GM18517 (cell line): ENCODE measurements around the gene MRPS23.
A peak's percentile ranks its signal among the peaks of the same experiment; 100 is the strongest.

Source experiments
- ATAC-seq: cut with Tn5 transposase; IDR thresholded peaks from one replicate; pipeline ENCODE4 v1.9.1; 2021; ENCODE audit warnings: mild to moderate bottlenecking, moderate library complexity; ENCODE audit not compliant: unreplicated experiment

Gene MRPS23

DNA sequence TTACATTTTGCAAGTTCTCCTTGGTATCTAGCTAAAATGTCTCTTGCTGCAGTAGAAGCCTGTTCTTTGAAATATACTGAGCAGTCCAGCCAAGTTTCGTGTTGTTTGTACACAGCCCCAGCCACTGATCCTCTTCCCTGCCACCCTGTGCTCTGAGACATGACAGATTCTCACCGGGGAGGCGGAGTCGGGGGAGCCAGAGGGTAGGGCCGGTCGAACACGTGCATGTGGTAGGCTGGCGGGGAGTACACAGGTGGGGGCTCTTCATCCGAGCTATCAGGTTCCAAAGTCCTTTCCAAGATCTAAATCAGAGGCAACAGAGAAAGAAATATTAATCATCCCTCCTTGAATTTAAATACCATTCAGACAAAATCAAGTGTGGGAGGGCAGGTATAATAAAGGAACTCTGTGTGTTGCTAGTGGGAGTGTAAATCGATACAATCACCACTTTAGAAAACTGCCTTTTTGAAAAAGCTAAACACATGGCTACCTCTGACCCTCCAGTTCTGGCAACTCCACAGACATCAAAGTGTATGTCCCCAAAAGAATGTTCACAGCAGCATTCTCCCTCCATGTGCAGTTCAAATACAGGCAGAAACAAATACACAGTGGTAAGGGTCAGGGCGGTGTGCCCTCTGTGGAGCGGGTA lies 29.7 kb upstream of the MRPS23 start:
- ATAC-seq: no peak

DNA sequence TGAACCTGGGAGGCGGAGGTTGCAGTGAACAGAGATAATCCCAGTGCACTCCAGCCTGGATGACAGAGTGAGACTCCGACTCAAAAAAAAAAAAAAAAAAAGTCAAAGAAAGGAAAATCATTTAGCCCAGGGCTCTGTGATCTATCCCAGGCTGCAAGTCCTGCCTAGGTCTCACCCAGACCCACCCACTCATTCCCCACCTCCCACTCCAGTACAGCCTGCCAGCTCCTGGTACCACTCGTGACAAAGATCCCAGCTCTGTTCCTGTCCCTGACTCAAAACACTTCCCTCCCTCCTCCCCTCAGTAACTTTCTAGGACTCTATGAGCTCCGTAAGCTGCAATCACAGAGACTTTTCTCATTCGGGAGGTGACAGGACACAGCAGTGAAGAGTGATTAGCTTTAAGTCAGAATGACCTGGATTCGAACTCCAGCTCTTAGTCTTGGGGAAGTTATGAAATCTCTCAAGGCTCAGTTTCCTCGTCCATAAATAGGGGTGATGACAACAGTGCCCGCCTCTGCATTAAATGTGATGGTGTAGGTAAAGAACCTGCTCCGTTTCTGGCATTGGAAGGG lies 28.0 kb upstream of the MRPS23 start:
- no peak for ATAC-seq

DNA sequence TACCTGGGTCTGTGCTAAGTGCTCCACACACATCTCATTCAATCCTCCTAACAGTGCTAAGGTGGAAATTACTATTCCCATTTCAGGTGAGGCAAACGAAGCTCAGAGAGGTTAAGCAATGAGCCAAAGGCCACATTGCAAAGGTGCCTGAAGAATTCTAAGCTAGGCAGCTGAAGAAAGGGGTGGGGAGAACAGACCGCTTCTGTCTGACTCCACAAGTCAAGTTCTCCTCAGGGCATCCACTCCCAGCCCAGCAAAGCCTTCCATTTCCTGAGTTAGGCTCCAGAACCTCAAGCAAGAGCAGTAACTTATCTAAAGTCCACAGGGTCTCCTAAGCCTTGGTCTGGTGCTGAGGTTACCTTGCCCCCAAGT lies 27.0 kb upstream of the MRPS23 start:
- ATAC-seq: no peak

DNA sequence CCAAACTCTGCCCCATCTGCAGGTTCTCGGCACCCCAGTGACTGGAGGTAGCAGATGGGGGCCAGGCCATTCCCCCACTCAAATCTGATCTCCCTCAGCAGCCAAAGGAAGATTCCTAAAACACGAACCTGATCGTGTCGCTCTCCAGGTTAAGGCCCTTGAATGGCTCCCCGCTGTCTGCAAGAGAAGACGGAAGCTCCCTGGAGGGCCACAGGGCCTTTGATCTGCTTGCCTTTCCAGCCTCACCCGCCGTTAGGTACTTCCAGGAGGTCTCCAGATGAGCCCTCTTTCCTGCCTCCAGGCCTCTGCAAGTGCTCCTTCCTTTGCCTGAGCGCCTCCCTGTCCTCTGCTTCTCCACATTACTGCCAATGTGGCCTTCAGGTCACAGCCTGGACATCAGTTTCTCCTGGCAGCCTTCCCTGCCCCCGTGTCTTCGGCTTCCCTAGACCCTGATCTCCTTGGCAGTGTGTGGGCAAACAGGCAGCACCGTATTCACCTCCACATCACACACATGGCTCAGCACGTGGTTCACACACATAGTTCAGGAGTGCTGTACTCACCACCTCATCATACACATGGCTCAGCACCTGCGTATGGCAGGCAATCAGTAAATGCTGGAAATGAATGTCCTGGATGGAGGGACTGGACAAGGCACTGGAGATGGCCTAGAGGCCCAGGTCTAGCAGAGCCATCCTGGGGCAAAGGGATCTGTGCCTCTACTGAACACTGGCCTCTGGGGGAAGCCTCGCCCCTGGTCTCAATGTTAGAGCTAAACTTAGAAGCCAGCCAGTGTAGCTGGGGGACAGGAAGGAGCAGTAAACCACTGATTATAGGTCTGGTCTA lies 26.4 kb upstream of the MRPS23 start:
- no peak for ATAC-seq

DNA sequence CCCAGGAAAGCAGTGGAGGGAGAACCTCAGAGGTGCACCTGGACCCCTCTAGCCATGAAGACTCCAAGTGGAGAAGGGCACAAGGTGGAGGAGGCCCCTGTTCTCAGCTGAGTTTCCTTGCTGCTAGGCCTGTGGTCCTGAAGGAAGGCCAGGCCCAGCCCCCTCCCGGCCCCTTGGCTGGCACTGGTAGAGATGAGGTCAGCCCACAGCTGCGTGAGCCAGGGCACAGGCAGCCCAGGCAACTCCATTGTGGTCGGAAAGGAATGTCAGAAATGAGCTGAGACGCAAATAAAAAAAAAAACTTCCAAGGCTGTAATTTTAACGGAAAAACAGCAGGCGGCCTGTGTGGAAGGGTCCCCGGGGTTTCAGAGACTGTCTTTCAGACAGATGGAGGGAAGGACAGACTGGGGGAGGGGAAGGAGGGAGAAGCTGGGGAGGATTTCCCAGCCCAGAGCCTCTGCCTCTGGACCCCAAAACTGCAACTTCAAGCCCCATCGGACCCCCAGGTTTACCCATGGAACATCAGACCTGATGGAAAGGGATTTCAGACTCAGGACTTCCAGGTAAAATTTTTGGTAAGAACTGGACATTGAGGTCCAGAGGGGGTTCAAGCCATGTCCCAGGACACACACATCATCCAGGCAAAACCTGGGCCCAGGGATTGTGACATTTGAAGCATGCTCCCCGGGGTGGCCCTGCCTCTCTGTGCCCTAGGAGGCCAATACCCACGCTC lies 25.6 kb upstream of the MRPS23 start:
- ATAC-seq: no peak

DNA sequence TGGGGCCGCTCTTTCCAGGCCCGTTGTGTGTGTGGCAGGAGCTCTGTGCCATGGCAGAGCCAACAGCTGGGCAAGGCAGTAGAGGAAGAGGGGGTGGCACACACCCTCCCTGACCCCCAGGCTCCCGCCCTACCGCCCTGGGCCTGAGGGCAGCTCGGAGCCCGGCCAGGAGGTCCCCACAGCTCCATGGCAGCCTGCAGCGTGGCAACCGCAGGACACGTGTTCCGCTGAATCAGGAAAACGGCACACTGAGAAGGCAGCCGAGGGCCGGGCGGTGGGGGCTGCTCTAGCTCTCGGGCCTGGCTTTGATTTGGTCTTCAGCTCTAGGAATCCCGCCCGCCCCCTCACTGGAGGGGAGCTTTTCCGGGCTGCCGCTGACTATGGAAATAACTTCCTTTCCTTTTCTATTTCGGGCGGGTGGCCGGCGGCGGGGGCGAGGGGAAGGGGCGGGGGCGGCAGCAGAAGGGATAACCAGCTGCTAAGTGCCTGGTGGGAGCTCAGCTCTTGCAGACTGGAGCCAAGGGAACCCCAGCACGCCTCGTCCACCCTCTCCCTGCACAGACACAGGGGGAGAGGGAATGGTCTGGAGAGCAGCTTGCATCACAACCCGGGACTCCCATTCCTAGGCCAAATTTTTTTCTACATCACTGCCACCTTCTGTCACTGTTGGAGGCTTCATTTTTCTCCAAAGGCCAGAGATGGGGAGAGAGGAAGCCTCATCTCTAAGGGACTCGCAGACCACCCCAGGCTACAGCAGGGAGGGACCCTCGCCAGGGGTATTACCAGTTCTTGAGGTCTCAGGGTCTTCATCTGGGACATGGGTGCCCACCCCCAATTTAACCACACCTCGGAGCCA lies 24.8 kb upstream of the MRPS23 start:
- no peak for ATAC-seq

DNA sequence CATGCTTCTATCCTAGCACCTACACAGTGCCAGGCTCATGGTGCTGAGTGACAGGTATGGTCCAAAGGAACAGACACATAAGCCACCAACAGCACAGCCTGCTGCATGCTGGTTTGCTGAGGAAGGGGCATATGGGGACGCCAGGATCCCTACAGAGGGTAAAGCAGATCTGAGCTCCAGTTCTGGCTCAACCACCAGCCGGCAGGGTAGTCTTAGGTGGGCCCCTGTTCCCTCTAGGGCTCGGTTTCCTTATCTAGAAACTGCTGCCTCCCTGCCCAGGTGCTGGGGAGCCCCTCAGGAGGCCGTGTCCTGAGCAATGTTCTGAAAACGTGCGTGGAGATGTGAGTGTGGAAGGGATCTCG lies 24.2 kb upstream of the MRPS23 start:
- ATAC-seq: no peak

DNA sequence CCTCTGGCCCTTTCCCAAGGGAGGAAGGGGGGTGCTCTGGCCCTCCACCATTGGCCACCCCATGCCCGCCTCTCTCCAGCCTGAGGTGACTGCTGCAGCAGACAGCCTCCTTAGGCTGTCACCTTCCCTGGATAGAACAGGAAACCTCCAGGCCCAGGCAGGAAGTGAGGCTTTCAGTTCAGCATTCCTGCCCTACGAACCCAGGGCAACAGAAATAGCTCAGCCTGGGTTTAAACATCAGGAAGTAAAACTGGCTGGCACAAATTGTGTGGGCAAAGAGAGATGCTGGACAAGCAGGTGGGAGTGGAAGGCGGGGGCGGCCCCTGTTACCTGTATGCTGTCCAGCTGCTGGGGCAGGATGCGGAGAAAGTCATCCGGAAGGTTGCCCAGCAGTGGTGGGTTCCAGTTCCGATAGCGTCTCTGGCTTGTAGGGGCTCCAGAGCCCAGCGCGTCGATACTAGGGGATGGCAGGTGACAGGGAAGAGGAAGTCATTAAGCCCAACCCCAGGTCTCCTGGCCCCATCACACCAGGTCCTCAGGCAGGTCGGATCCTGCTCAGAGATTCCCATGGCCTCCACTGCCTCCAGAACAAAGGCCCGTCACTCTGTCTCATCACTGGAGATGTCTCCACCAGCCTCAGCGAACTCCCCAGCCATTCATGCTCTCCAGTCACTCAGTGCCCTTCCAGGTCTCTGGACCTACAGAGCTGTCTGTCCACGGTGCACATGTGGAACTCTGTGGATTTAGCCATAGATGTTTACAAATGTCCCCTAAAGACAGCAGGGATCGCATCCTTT lies 23.6 kb upstream of the MRPS23 start:
- no peak for ATAC-seq

DNA sequence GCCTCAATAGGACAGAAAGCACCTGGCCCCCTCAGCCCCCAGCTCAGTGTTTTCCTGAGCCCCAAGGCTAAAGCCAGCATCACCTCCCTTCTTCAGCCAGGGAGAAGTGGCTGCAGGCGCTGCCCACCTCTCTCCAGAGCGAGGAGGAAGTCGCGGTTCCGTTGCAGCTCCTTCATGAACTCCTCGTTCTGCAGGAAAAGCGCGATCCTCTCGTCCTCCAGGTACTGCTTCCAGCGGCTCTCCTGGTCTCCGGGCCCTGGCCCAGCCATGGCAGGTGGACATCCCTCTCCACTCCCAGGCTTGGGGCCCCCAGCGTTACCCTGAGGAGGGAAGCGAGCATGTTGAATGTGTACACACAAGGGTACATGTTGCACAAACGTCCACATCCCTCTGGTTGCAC lies 22.7 kb upstream of the MRPS23 start:
- no peak for ATAC-seq

DNA sequence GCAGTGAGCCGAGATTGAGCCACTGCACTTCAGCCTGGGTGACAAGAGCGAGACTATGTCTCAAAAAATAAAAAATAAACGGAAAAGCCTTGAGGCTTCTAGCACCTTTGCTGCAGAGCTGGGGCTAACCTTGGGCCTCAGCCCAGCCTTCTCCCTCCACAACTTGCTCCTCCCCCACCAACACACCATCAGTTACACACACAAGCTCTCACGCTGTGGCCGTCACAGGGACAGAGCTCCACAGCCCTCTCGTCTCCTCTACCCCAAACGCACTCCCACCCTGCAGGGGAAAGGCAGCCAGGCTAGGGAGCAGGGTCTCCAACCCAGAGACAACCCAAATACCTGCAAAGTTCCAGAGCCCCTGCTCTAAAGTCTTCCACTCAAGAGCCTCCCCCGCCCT lies 22.0 kb upstream of the MRPS23 start:
- ATAC-seq: no peak

DNA sequence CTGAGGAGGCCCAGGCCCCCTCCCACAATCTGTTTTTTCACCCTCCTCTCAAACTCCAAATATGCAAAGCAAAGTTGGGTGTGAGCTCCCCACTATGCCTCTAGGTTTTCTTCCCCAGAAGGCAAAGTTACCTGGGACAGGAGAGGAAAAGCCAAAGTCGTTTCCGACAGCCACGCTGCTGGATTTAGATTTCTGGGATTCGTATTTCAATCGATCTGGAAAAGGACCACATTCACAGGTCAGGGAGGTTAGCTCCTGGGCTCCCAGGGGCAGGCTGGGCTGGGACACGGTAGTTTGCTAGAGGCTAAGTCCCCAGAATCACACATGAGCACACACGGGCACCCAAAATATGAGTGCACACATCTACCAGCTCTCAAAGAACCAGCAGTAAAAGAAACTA lies 21.3 kb upstream of the MRPS23 start:
- ATAC-seq: no peak

DNA sequence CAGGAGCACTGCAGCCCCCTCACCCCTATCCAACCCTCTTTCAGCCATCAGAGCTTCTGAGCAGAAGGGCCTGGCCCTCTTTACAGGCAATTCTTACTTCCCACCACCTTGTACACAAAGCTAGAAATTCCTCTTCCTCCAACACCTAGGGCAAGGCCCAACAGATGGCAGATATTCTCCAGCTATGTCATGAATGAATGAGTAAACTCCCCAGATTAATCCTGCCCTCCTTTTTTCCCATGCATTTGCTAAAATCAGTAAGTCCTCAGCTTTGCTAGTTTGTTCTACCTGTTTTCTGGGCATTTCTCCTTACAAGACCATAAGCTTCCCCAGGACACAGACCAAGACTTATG lies 20.4 kb upstream of the MRPS23 start:
- ATAC-seq: no peak

DNA sequence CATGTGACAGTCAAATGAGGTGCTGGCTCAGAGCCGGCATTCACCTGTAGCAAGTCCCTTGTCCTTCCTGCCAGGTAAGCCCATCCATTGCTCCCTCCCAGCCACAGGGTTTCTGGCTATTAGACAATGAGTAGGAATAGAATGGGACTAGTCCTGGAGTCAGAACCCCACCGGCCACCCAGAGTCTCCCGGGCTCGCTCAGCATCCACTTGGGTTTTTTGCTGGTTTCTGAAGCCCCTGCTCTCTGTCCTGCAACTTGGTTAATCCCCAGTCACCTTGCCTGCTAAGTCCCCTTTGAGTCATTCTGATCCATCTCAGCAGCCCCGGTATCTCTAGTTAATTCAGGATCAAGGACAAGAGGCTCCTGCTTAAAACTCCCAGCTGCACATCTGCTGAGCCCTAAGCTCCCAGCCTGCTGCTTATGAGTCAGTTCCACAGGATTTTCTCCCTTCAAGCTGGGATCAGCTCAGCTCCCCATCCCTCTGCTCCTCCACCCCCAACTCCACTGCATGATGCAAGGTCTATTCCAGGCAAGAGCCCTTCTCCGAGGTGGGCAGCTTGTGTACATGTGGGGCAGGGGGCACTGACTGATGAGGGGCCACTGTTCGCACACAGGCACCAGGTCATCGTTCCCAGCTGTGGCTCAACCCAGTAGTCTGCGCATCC lies 19.9 kb upstream of the MRPS23 start:
- ATAC-seq: no peak

DNA sequence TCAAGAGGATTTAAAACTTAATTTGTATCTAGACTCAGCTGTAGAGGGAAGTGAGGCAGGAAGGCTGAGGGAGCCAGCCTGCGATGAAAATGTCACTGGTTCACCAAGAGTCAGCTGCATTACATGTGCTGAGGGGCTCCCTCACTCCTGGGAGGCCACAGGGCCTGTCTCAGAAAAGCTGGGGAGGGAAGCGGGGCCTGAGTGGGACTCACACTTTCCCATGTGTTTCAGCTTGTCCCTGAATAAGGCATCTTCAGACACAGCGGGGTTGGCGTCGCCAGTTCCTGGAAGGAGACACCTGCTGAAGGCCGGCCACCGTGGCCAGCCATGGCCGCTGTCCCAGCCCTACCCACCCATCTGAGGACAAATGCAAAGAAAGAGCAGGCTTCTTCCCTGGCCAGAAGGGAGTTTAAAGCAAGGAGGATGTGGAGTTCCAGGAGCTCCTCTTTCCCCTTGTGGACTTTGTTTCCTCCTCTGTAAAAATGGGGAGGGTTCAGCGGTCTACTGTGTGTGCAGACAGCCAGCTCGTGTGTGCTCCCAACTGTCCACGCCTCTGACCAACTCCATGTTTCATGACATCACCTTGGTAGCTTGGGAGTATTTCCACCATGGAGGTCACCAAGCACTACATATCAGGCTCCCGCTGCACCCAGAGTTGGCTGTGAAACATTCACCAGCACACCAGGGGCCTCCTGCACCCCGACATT lies 19.2 kb upstream of the MRPS23 start:
- no peak for ATAC-seq

DNA sequence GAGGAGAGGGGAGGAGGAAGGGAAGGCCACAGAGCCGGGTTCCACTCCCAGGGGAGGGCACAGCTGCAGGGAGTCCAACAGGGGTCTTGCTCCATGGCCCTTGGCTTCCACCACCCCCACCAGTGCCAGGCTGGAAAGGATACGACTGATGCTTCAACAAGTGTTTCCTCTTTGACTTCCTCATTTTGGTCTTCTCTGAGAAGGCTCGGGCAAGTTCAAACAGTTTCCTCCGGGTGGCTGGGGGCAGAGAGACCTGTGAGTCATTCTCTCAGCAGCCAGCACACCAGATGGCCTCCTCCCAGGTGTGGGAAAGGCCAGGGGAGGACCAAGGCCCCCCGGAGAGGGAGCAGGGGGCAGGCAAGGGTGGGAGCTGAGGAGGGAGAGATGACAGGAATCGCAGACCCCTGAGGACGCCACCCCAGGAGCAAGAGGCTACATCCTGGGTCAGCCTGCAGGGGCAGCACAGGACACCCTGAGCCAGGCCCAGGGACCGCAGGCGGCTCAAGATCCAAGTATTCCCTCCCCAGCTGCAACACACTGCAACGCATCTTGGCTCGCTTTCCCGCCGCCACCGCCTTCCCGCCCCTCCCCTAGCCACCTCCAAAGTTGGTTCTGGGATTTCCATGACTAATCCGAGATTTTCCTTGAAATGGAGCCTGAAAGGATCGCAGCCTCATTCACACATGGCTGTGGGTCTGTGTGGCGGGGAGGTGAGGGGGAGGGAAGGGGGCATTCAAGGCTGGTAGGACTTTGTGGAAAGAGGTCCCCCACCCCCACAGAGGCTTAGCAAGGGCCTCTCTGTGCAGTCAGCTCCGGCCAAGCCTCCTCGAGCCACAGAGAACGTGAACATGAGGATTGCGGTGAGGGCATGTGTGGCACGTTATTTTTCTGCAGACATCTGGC lies 18.4 kb upstream of the MRPS23 start:
- peak; percentile 92 for ATAC-seq

DNA sequence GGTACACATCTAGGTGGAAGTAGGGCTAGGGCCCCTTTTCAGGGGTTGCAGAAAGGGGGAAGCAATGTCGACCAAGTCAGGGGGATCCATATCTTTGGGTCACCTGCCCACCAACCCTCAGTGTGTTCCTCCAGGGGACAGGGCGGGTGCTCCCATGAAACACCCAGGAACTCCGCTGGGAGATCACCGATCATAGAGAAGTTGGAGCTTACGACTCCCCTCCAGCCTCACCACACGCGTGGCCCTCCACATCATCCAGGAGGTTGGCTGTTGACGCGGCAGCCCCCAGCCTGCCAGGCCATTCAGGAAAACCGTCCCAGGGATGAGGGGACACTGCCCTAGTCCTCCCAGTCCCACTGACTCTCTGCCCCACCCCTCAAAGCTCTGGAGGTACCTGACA lies 17.3 kb upstream of the MRPS23 start:
- no peak for ATAC-seq

DNA sequence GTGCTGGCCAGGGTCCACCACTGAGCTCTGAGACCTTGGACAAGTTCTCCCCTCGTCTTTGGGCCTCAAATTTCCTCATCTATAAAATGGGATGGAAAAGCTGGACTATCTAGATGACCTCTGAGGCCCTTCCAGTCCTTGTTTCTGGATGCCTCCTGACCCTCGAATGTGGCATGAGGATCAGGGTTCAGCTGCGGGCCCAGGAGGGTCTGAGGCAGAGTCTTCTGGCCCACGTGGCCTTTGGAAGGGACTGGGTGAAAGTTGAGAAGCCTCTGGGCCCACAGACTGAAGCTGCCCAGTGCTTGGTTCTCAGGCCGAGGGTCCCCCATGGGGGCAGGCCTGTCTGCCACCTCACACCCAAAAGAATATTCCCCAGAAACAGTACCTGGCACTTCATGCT lies 16.9 kb upstream of the MRPS23 start:
- ATAC-seq: no peak

DNA sequence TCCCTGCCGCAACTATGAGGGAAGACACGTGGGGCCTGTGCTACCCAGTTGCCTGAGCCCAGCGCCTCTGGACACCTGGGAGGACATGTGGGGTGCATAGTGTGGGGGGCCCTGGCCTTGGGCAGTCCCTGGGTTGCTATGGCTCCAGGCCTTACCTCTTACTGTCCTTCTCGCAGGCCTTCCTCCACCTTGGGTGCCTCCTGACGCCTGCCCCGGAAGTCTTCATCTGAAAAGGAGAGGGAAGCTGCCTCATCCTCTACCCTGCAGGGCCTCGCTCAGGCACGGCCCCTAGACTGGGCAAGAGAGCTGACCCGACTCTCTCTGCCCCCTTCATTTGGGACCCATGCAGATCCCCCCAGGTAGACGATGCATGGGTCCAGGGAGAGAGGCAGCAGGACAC lies 16.5 kb upstream of the MRPS23 start:
- ATAC-seq: no peak
